Fibroblast of pulmonary artery (primary cell): ENCODE data around the gene PDYN.

Experiments used
- DNase-seq: peaks from one replicate; pipeline ENCODE4 v3.0.0-alpha.2; 2010; ENCODE audit warnings: low read depth
- H3K4me3 ChIP-seq: replicated peaks from 2 replicates; pipeline ENCODE4 v1.5.1; 2011; ENCODE audit warnings: low read depth, mild to moderate bottlenecking, control low read depth, low read length, moderate library complexity
- CTCF ChIP-seq: IDR thresholded peaks from 2 replicates; pipeline ENCODE4 v1.5.1; 2011; ENCODE audit warnings: mild to moderate bottlenecking, control low read depth, low read length, inconsistent platforms; ENCODE audit errors: missing control alignments

The PDYN gene

GRCh38 chr20:2005359-2005758 lies 11.5 kb upstream of the PDYN start:
- H3K4me3 ChIP-seq: no peak overlapping the region
- no peak for TF ChIP-seq CTCF
- no peak for DNase-seq

DNA sequence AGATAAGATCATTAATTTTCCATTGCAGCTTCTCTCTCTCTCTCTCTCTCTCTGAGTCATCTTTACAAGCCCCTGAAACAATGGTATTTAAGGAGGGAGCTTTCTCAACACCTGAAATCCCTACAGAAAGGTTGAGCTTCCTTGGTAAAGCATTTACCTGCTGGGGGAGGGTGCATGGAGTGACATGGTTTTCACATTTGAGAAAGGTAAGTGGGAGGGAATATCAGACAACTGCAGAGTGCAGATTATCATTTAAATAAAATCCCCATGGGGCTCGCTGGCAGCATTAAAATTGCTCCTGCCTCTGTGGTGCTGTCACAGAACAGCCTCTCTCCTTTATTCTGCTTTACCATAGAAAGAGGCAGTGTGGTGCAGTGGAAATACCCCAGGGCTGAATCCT lies 10.3 kb upstream of the PDYN start:
- TF ChIP-seq CTCF: no peak
- DNase-seq: no peak
- no peak overlapping the region for H3K4me3 ChIP-seq

DNA sequence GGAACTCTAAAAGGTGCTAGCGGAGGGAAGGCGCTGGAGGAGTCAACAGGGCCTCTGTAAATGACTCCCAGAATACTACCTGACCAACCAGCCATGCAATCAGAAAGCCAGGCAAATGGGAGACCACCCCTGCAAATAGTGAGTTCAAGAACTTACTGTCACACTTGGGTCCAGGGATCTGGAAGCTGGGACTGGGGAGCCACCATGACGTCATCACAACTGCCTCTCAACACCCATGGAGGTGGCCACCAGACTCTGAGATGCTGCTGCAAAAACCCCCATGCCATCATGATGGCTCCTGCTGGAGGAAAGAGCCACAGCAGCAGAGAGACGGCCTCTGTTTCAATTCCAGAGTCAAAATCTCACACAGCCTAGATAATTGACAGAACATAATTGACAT lies 8.5 kb upstream of the PDYN start:
- no peak overlapping the region for H3K4me3 ChIP-seq
- DNase-seq: no peak
- no peak for TF ChIP-seq CTCF

DNA sequence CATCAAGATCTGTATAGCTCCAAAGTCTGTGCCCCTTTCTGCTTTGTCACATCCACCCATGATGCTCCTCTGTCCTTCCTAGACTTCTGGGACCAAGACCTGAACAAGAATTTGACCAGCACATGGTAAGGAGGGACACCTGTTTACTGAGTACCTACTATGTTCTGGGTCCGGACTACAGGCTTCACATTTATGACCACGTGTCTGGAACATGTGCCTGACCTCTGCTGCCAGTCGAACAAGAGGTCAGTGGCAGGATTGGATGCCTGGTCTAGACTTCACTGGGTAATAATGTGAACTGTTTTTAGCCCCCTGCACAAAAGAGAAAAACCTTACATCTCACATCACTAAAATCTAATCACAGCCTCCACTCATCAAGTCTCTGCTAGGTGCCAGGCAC lies 7.3 kb upstream of the PDYN start:
- DNase-seq: no peak
- H3K4me3 ChIP-seq: no peak overlapping the region
- TF ChIP-seq CTCF: no peak

DNA sequence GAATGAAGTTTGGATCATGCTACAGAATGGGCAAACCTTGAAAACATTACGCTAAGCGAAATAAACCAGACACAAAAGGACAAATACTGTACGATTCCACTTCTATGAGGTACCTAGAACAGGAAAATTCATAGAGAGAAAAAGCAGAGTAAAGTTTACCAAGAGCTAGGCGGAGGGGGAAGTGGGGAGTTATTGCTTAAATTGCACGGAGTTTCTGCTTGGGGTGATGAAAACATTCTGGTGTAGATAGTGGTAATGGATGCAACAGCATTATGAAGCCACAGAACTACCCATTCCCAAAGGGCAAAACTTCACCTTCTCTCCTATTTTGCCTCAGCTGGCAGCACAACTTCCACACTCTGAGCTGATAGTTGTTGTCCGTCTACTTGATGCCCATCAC lies 6.4 kb upstream of the PDYN start:
- no peak for TF ChIP-seq CTCF
- DNase-seq: no peak

GRCh38 chr20:1998715-1999114 lies 4.9 kb upstream of the PDYN start:
- no peak overlapping the region for H3K4me3 ChIP-seq
- no peak for TF ChIP-seq CTCF
- no peak for DNase-seq

More for the DNA sequence above, 6.4 kb upstream of the PDYN start:
- no peak overlapping the region for H3K4me3 ChIP-seq

DNA sequence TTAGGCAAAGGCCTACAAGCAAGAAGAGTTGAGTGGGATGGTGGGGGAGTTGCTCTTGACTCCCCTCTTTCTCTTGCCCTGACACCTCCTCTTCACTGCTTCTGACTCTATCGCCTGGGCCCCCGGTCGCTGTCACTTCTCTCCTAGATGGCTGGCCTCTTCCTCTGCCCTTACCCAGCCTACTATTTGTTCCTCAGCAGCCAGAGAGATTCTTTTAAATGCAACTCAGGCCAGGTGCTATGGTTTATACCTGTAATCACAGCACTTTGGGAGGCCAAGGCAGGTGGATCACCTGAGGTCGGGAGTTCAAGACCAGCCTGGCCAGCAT lies 4.3 kb upstream of the PDYN start:
- no peak overlapping the region for H3K4me3 ChIP-seq
- no peak for TF ChIP-seq CTCF
- no peak for DNase-seq
